ENCODE data around the gene CPPED1. TPM values are rescaled to one million over a fixed set of nuclear protein-coding genes. Genes with fewer than 3 reads are reported as not detected.

CPPED1 gene
- total RNA-seq, 2 experiments from 2014 or later: 3.8 to 5.1 TPM

- no peak overlapping the region for H3K4me3 Mint-ChIP-seq
- H3K36me3 Mint-ChIP-seq: peaks cover 5% of the 10 kb centered on the region
- no peaks in the 10 kb centered on the region for H3K9me3 Mint-ChIP-seq
- H3K27ac Mint-ChIP-seq: no peak overlapping the region
- peaks cover 2% of the 10 kb centered on the region for H3K4me1 Mint-ChIP-seq
- DNase-seq: no peak
- H3K27me3 Mint-ChIP-seq: no peaks in the 10 kb centered on the region
These were observed 99.1 kb downstream of the CPPED1 start for GRCh38 chr16:12704492-12705111.

GRCh38 chr16:12703935-12704334, 99.8 kb downstream of the CPPED1 start:
- DNase-seq: no peak
- no peaks in the 10 kb centered on the region for H3K27me3 Mint-ChIP-seq
- H3K4me3 Mint-ChIP-seq: no peak overlapping the region
- no peak overlapping the region for H3K27ac Mint-ChIP-seq
- H3K36me3 Mint-ChIP-seq: peaks cover 5% of the 10 kb centered on the region
- H3K9me3 Mint-ChIP-seq: no peaks in the 10 kb centered on the region
- H3K4me1 Mint-ChIP-seq: peaks cover 2% of the 10 kb centered on the region

GRCh38 chr16:12700161-12700560, 103.5 kb downstream of the CPPED1 start:
- no peak for DNase-seq
- no peak overlapping the region for H3K4me3 Mint-ChIP-seq
- peaks cover 2% of the 10 kb centered on the region for H3K9me3 Mint-ChIP-seq
- no peaks in the 10 kb centered on the region for H3K27me3 Mint-ChIP-seq
- H3K4me1 Mint-ChIP-seq: peaks cover 6% of the 10 kb centered on the region
- H3K27ac Mint-ChIP-seq: no peak overlapping the region
- peaks cover 8% of the 10 kb centered on the region for H3K36me3 Mint-ChIP-seq

GRCh38 chr16:12699161-12699560, 104.5 kb downstream of the CPPED1 start:
- no peak overlapping the region for H3K27ac Mint-ChIP-seq
- peaks cover 8% of the 10 kb centered on the region for H3K36me3 Mint-ChIP-seq
- H3K9me3 Mint-ChIP-seq: peaks cover 2% of the 10 kb centered on the region
- H3K27me3 Mint-ChIP-seq: no peaks in the 10 kb centered on the region
- peaks cover 6% of the 10 kb centered on the region for H3K4me1 Mint-ChIP-seq
- H3K4me3 Mint-ChIP-seq: no peak overlapping the region
- DNase-seq: no peak

GRCh38 chr16:12697437-12697836, 106.2 kb downstream of the CPPED1 start:
- Mint-ChIP-seq H3K27me3 (no peaks in the 10 kb centered on the region), H3K4me1 (peaks cover 6% of the 10 kb centered on the region), H3K27ac (no peak overlapping the region), H3K4me3 (no peak overlapping the region), H3K9me3 (peaks cover 2% of the 10 kb centered on the region), H3K36me3 (peaks cover 8% of the 10 kb centered on the region)
- DNase-seq: no peak

GRCh38 chr16:12695454-12695853, 108.2 kb downstream of the CPPED1 start:
- no peak overlapping the region for H3K4me3 Mint-ChIP-seq
- no peaks in the 10 kb centered on the region for H3K27me3 Mint-ChIP-seq
- H3K9me3 Mint-ChIP-seq: peaks cover 2% of the 10 kb centered on the region
- H3K36me3 Mint-ChIP-seq: peaks cover 8% of the 10 kb centered on the region
- H3K4me1 Mint-ChIP-seq: peaks cover 6% of the 10 kb centered on the region
- H3K27ac Mint-ChIP-seq: no peak overlapping the region
- DNase-seq: no peak

GRCh38 chr16:12690024-12690423, 113.7 kb downstream of the CPPED1 start:
- H3K4me1 Mint-ChIP-seq: peaks cover 10% of the 10 kb centered on the region
- H3K36me3 Mint-ChIP-seq: no peaks in the 10 kb centered on the region
- no peak overlapping the region for H3K4me3 Mint-ChIP-seq
- DNase-seq: no peak
- no peaks in the 10 kb centered on the region for H3K9me3 Mint-ChIP-seq
- no peak overlapping the region for H3K27ac Mint-ChIP-seq
- H3K27me3 Mint-ChIP-seq: no peaks in the 10 kb centered on the region

- Mint-ChIP-seq H3K36me3 (no peaks in the 10 kb centered on the region), H3K9me3 (no peaks in the 10 kb centered on the region), H3K27me3 (no peaks in the 10 kb centered on the region), H3K27ac (no peak overlapping the region), H3K4me1 (peaks cover 10% of the 10 kb centered on the region), H3K4me3 (no peak overlapping the region)
- DNase-seq: no peak
These were observed 114.5 kb downstream of the CPPED1 start for GRCh38 chr16:12688951-12689850.

GRCh38 chr16:12685806-12686205, 117.9 kb downstream of the CPPED1 start:
- H3K4me3 Mint-ChIP-seq: no peak overlapping the region
- peaks cover 2% of the 10 kb centered on the region for H3K36me3 Mint-ChIP-seq
- H3K27ac Mint-ChIP-seq: no peak overlapping the region

GRCh38 chr16:12682432-12683165, 121.1 kb downstream of the CPPED1 start:
- H3K4me3 Mint-ChIP-seq: no peak overlapping the region
- no peak for DNase-seq
- H3K27ac Mint-ChIP-seq: no peak overlapping the region
- peaks cover 4% of the 10 kb centered on the region for H3K36me3 Mint-ChIP-seq
- no peaks in the 10 kb centered on the region for H3K9me3 Mint-ChIP-seq
- H3K27me3 Mint-ChIP-seq: no peaks in the 10 kb centered on the region
- peaks cover 6% of the 10 kb centered on the region for H3K4me1 Mint-ChIP-seq

More at GRCh38 chr16:12685806-12686205, 117.9 kb downstream of the CPPED1 start:
- Mint-ChIP-seq H3K4me1 (peaks cover 10% of the 10 kb centered on the region), H3K27me3 (no peaks in the 10 kb centered on the region), H3K9me3 (no peaks in the 10 kb centered on the region)
- no peak for DNase-seq

- peaks cover 15% of the 10 kb centered on the region for H3K4me1 Mint-ChIP-seq
- peaks cover 4% of the 10 kb centered on the region for H3K36me3 Mint-ChIP-seq
- no peaks in the 10 kb centered on the region for H3K9me3 Mint-ChIP-seq
- H3K4me3 Mint-ChIP-seq: no peak overlapping the region
- no peaks in the 10 kb centered on the region for H3K27me3 Mint-ChIP-seq
- H3K27ac Mint-ChIP-seq: no peak overlapping the region
- no peak for DNase-seq
These were observed 122.0 kb downstream of the CPPED1 start for GRCh38 chr16:12681653-12682052.

GRCh38 chr16:12680531-12680930, 123.2 kb downstream of the CPPED1 start:
- peaks cover 4% of the 10 kb centered on the region for H3K36me3 Mint-ChIP-seq
- no peak overlapping the region for H3K27ac Mint-ChIP-seq
- H3K4me1 Mint-ChIP-seq: peaks cover 16% of the 10 kb centered on the region
- DNase-seq: no peak
- H3K9me3 Mint-ChIP-seq: no peaks in the 10 kb centered on the region
- no peak overlapping the region for H3K4me3 Mint-ChIP-seq
- H3K27me3 Mint-ChIP-seq: no peaks in the 10 kb centered on the region

- no peak for DNase-seq
- H3K4me1 Mint-ChIP-seq: peaks cover 16% of the 10 kb centered on the region
- peaks cover 4% of the 10 kb centered on the region for H3K36me3 Mint-ChIP-seq
- H3K27me3 Mint-ChIP-seq: no peaks in the 10 kb centered on the region
- H3K4me3 Mint-ChIP-seq: no peak overlapping the region
- no peaks in the 10 kb centered on the region for H3K9me3 Mint-ChIP-seq
- no peak overlapping the region for H3K27ac Mint-ChIP-seq
These were observed 123.9 kb downstream of the CPPED1 start for GRCh38 chr16:12679660-12680272.

- H3K4me1 Mint-ChIP-seq: peaks cover 16% of the 10 kb centered on the region
- DNase-seq: no peak
- H3K9me3 Mint-ChIP-seq: no peaks in the 10 kb centered on the region
- peaks cover 3% of the 10 kb centered on the region for H3K27me3 Mint-ChIP-seq
- H3K27ac Mint-ChIP-seq: no peak overlapping the region
- no peak overlapping the region for H3K4me3 Mint-ChIP-seq
- peaks cover 4% of the 10 kb centered on the region for H3K36me3 Mint-ChIP-seq
These were observed 124.7 kb downstream of the CPPED1 start for GRCh38 chr16:12678983-12679382.

- Mint-ChIP-seq H3K36me3 (peaks cover 2% of the 10 kb centered on the region), H3K4me1 (peaks cover 16% of the 10 kb centered on the region), H3K4me3 (no peak overlapping the region), H3K9me3 (no peaks in the 10 kb centered on the region), H3K27ac (peak overlapping the region; percentile 17), H3K27me3 (peaks cover 3% of the 10 kb centered on the region)
- DNase-seq: no peak
These were observed 126.2 kb downstream of the CPPED1 start for GRCh38 chr16:12677502-12677901.
